Putamen (tissue), 1 donor: ENCODE measurements around the gene DDX24.
"Not testable (repeated sequence)": the region's sequence is repeated elsewhere in the genome, so short reads cannot be mapped to it uniquely, and the experiment has no call there.

Experiments
- DNase-seq: peaks from one replicate; pipeline ENCODE4 v3.0.0-alpha.2; 2016; ENCODE audit warnings: low spot score

DDX24 gene

GRCh38 chr14:94081386-94081820, 401 bp upstream of the DDX24 start:
- no peak for DNase-seq

DNA sequence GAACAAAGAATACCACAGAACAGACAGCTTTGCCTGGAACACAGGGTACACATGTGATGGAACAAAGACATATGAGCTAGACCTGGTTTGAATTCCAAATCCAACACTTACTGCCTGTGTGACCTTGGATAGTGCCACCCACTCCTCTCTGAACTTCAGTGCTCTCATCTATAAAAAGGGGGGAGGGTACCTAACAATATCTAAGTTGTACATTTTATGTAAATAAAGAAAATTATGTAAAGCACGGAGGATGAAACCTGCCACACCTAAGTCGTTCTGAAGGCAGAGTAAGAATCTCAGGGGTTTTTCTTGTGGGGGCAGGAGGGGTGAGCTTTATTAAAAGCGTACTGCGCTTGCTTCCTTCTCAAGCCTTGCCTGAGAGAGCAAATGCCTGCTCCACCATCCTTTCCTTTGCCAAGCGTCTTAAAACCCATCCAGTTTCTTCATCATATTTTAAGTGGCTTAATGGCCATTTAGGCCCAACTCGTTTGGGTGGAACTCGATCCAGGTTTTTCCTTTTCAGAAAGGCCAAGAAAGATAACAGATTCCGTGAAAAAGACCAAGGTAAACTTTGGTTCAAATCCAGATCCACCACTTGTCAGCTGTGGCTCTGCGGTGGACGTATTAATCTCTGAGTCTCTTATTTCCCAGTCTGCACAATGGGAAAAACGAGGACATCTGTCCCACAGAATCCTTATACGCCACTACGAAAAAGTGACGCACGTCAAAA, 946 bp downstream of the DDX24 start:
- no peak for DNase-seq

GRCh38 chr14:94077823-94078222, 3.2 kb downstream of the DDX24 start:
- DNase-seq, result no peak

DNA sequence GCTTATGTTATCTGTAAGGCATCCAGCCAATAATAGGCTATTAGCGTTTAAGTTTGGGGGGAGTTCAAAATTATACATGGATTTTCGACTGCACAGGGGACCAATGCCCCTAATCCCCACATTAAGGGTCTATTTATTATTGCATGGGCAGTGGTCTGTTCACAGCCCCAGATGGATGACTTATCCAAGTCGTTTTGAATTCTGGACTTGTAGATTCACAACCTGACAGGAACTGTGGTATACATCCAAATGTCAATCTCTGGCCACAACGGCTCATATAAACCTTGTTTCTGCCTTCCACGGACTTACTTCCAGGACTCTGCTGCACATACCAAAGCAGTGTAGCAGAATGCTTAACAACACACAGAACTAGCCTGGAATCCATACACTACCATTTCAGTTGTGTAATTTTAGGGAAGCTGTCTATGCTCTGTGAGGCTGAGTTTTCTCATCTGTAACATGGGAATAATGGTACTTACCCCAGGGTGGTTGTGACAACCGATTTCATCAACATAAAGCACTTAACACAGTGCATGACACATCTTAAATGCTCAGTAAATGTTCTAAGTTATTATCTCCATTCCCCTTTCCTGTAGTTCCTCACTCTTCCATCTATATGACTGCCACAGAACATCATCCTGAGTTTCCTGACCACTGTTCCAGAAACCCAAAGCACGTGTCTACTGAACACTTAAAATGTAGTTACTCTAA, 3.7 kb downstream of the DDX24 start:
- DNase-seq, result no peak

- DNase-seq, result no peak
These were observed 6.0 kb downstream of the DDX24 start for GRCh38 chr14:94075008-94075407.

- no peak for DNase-seq
These were observed 6.5 kb downstream of the DDX24 start for GRCh38 chr14:94074534-94074933.

- DNase-seq, result not testable (repeated sequence)
These were observed 8.9 kb downstream of the DDX24 start for GRCh38 chr14:94072076-94072475.

DNA sequence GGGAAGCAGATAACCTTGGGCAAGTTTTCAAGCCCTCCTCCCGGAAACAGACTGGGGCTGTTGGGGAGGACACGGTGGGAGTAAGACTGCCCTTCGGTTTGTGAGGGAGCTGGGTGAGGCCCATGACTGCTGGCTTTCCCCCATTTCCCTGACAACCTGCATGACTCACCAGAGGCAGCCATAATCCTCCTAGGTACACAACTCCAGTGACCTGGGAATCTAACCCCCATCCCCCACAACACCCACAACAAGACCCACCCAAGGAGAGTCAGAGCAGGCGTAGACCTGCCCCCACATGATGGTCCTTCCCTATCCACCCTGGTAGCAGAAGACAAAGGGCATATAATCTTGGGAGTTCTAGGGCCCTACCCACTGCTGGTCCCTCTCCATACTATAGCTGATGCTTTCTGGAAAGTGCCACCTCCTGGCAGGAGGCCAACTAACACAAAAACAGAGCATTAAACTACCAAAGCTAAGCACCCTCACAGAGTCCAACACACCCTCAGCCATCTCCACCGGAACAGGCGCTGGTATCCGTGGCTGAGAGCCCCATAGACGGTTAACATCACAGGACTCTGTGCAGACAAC, 14.8 kb downstream of the DDX24 start:
- DNase-seq, result no peak

DNA sequence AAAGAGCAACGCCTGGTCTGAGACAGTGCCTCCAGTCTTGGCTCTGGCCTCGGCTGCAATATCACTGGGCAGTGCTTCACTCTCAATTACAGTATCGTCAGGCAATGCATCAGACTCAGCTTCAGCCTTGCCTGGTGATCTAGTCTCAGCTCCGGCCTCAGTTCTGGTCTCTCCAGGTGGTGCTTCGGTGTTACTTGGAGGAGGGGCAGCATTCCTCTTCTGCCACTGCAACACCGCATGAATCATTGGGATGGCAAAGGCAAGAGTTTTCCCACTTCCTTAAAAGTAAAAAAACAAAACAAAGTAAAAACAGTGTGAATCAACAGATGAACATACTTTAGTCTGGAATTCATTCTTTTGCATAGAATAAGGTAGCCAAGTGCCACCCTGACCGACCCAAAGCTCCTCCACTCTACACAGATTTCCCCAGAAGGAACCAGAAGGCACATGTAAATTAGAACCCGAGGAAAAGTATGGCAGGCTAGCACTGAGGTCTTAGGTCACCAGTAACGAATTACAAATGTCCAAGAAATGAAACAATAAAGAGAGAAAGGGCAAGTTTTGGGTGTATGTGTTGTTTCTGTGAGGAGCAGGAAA, 18.6 kb downstream of the DDX24 start:
- DNase-seq, result no peak

DNA sequence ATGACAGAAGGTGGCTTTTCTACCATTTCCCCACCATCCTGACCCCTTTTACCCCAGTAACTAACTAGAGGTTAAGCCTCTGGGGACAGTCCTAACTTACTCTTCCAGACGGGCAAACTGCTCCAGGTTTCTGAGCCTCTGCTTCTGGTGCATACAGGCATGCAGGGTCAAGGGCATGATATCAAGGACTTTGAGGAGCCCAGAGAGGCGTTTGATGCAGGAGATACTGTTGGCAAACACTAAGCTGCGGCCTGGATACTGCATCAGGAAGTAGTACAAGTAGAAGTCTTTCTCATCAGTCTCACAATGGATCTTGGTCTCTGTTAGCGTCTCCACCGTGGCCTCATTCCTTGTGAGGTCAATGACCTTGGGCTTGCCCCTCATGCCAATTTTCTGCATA, 21.0 kb downstream of the DDX24 start:
- no peak for DNase-seq

DNA sequence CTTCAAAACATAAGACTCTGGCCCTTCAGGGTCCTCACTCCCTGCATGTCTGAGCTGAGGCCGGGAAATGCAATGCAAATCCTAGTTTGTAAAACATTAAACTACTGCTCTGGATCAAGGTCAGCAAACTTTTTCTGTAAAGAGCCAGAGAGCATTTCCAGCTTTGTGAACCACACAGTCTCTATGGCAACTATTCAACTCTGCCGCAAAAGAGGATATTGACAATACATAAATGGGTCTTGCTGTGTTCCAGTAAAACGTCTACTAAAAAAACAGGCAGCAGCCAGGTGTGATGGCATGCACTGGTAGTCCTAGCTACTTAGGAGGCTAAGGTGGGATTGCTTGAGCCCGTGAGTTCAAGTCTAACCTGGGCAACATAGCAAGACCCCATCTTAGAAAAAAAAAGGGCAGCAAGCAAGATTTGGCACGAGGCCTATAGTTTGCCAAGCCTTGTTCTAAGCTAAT, 22.3 kb downstream of the DDX24 start:
- no peak for DNase-seq

GRCh38 chr14:94058128-94058673, 22.8 kb downstream of the DDX24 start:
- no peak for DNase-seq

DNA sequence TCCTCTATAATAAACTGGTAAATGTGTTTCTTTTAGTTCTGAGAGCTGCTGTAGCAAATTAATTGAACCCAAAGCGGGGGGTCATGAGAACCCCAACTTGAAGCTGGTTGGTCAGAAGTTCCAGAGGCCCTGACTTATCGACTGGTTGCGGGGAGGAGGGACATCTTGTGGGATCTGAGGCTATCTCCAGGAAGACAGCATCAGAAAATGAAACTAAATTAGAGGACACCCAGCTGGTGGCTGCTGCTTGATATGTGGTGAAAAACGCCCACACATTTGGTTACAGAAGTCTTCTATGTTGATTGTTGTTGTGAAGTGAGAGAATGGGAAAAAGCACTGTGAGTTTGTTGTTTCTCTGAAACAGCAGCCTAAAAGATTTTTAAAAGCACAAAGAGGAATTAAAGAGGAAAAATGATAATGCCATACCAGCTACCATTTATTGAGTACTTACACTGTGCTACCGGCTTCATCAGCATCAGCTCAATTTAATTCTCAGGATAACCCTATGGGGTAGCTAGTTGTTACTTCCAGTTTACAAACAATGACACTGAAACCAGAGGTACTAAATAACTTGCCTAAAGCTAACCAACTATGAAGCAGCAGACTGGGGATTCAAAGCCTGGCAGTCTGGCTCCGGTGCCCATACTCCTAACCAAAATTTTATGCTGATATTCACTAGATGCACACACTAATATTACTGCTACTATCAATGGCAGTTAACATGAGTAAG, 24.3 kb downstream of the DDX24 start:
- no peak for DNase-seq

DNA sequence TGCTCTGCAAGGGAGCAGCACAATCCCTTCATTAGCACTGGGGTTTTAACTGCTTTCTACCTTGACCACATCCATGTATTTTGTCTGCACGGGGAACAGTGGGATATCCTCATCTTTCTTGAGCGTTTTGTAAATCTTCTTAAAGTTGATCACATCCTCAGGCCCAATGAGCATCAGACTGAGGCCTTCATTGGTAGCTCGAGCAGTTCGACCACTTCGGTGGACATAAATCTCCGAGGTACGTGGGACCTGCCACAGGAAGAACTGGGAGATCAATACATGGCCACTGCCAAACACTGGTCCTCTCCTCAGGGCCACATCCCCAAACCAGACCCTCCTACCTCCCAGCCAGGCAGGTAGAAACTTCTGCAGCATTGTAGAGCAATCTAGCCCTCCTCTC, 26.1 kb downstream of the DDX24 start:
- DNase-seq, result no peak

GRCh38 chr14:94054401-94054800, 26.6 kb downstream of the DDX24 start:
- DNase-seq, result no peak

GRCh38 chr14:94052662-94053061, 28.3 kb downstream of the DDX24 start:
- DNase-seq, result no peak

- DNase-seq, result no peak
These were observed 28.8 kb downstream of the DDX24 start for GRCh38 chr14:94052199-94052598.

GRCh38 chr14:94051779-94052178, 29.2 kb downstream of the DDX24 start:
- no peak for DNase-seq

DNA sequence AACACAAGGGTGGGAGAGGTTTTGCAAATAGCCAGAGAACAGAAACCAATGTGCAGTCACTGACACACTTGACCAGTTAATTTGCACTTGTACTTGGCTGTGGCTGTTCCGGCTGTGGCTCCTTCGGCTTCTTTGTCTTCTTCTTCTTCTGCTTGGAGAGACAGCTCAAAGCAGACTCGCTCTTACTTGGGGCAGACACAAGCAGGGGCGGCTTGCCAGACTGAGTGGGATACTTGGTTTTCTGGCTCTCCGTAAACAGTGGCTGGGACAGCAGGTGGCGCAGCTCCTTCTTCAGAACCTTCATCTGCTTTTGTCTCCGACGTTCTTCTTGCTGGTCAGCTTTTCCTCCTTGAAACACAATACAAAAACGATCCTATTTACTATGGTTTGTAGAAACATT, 29.9 kb downstream of the DDX24 start:
- peak; percentile 56 for DNase-seq

DNA sequence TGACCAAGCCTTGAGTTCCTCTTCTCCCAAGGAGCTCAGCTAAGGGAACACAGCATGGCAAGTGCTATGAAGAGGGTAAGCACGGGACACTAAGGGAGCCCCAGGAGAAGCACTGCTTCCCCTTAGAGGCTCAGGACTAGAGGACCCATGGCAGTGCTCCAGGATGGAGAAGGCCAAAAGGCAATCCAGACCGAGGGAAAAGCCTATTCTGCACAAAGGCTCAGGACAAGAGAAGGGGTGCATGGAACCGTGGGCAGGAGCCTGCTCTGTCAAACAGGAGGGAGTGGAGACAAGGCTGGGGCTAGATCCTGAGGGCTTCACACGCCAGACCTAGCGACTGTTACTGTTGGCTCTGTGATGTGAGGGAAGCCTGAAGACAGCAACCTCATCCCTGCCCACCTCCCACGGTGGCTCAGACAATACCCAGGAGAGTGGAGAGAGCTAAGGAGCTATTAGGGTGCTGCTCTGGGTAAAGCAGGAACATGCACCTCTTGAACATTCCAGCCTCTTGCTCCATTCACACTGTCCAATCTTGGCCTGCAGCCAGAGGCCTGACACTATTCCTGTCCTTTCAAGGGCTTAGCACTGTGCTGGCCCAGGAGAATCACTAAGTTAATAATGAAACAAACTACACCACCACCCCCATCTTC, 30.6 kb downstream of the DDX24 start:
- DNase-seq, result no peak

- no peak for DNase-seq
These were observed 31.4 kb downstream of the DDX24 start for GRCh38 chr14:94049625-94050023.
